ENCODE results near the gene LSM3.

DNA sequence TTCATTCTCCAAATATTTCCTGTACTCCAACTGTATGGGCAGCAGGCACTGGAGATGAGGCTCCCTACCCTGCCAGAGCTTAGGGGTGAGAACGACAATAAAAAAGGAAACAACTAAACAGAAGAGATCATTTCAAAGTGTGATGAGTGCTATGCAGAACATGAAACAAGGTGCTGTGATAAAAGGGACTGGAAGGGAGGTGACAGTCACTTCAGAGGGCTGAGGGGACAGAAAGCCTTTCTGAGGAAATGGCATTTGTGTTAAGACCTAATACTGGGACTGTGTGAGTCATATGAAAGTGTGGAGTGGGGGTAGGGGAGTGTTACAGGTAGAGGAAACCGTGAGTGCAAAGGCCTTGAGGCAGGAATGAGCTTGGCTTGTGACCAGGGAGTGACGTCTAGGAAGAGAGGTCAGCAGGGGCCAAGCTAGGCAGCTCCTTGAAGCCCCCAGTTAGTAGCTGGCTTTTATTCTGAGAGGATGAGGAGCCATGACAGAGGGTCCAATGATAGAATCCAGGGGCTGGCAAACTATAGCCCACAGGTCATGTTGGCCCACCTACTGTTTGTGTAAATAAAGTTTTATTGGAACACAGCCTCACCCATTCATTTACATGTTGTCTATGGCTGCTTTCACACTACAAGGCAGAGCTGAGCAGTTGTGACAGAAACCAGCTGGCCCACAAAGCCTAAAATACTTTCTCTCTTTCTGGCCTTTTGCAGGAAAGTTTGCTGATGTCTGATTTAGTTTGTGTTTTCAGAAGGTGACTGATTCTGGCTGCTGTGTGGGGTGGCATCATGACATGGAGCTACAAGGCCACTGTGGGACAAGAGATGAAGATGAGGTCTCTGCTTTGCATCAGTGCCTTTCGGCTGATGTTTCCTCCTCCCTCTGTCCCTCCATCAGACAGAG is 56.6 kb downstream of the LSM3 start:
- TF ChIP-seq, protein P1, sequence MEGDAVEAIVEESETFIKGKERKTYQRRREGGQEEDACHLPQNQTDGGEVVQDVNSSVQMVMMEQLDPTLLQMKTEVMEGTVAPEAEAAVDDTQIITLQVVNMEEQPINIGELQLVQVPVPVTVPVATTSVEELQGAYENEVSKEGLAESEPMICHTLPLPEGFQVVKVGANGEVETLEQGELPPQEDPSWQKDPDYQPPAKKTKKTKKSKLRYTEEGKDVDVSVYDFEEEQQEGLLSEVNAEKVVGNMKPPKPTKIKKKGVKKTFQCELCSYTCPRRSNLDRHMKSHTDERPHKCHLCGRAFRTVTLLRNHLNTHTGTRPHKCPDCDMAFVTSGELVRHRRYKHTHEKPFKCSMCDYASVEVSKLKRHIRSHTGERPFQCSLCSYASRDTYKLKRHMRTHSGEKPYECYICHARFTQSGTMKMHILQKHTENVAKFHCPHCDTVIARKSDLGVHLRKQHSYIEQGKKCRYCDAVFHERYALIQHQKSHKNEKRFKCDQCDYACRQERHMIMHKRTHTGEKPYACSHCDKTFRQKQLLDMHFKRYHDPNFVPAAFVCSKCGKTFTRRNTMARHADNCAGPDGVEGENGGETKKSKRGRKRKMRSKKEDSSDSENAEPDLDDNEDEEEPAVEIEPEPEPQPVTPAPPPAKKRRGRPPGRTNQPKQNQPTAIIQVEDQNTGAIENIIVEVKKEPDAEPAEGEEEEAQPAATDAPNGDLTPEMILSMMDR (IDR thresholded peaks at IDR 0.05), result no peak
- no peak for TF ChIP-seq POLR2A (IDR thresholded peaks at IDR 0.05)

Measured in heart left ventricle (tissue), 13 donors.